Activated CD8-positive, alpha-beta memory T cell treated with anti-CD3 and anti-CD28 coated beads, Interleukin-2, amount 50 U/mL, for 24 hours (primary cell): ENCODE results near the gene RASAL2.
"Not testable (repeated sequence)": the region's sequence is repeated elsewhere in the genome, so short reads cannot be mapped to it uniquely, and the experiment has no call there.

Source experiments
- DNase-seq: peaks from one replicate; pipeline ENCODE4 v3.0.0-alpha.2; 2020; ENCODE audit errors: extremely low read depth

The RASAL2 gene

DNA sequence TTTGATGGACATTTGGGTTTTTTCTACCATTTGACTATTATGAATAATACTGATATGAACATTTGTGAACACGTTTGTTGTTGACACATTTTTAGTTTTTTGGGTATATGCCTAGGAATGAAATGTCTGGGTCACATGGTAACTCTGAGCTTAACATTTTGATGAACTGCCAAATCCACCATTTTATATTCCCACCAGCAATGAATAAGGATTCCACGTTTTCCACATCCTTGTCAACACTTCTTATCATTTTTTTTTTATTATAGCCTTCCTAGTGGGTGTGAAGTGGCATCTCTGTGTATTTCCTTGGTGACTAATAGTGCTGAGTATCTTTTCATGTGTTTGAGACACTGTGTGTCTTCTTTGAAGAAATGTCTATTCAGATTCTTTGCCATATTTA is 67.6 kb downstream of the RASAL2 start:
- no peak for DNase-seq

DNA sequence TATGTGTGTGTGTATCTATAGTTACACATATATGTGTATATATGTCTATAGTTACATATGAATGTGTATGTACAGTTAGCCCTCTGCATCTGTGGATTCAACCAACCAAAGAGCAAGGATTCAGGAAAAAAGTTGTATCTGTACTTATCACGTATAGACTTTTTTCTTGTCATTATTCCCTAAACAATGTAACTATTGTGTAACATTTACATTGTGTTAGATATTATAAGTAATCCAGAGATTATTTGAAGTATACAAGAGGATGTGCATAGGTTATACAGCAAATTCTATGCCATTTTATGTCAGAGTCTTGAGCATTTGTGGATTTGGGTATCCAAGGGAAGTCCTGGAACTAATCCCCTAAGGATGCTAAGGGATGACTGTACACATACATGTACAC is 71.3 kb downstream of the RASAL2 start:
- DNase-seq, result no peak

DNA sequence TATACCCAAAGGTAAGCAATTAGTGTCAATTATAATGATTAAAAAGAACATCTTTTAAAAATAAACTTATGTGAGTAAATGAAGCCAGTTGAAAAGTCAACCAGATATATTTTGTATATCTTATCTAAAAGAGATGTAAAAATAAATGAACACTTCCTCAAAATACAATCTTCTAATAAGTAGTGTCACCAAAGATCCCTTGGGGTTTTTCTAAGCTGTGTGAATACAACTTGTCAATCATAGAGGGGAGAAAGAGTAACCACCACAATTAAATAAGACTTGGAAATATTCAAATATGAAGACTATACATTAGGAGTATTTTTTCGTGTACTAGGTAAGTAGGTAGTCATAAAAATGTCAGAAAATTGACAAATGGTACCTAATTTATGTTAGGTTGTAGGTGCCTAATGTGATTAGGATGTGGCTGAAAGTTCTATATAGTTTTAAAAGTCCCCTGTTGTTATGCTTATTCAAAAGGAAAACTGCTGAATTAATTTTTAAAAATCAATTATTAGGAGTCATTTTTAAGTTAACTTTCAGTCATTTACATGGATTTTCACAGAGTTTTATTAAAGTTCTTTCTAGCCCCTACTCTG is 72.6 kb downstream of the RASAL2 start:
- DNase-seq, result no peak

GRCh38 chr1:178168536-178168935 is 74.6 kb downstream of the RASAL2 start:
- no peak for DNase-seq

DNA sequence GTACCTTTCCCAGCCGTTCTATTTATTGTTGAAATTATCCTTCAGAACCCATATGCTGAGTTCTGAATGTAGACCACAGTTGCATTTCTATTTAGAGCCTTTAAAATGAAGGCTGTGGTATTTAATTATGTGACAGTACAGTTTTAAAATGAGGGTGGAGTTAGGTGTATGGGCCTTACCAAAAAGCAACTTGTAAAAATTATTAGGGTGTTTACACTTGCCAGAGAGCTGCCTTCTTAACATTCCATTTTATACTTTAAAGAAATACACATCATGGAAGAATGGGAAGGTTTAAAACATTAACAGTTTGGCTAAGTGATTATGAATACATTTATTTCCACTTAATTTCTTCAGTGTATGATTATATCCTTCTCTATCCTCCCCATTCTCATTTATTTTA is 75.7 kb downstream of the RASAL2 start:
- DNase-seq, result no peak

DNA sequence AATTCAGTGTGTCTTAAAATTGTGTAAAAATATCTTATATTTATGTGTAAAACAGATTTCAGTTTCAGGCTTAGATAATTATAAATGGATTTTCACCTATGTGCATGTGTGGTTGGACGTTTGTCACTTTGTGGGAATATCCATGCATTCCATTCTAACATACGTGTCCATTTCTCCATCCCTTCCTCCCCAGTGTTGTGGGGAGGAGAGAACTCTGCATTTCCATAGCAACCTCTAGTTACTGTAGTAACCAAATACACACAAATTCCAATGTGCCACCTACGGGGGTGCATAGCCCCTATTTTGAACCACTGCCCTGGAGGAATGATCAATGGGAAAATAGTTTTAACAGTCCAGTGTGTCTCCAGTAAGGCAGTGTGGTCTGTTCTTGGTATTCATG is 79.0 kb downstream of the RASAL2 start:
- DNase-seq, result no peak

DNA sequence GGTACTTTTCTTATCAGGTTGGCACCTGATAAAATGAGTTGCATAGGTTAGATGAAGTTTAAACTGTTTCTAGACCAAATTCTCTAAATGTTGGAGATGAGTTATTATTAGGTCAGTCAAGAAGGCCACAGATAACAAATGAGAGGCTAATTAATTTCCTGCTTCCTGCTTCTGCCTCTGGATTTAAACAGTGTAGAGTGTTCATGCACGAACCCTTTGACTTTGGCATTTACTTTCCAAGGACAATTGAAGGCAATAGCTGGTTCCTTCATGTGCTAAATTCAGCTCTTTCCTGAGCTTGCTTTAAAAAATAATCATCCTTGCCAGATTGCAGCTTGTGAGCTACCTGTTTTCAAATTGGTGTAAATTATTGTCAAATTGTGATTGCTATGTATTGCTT is 80.6 kb downstream of the RASAL2 start:
- no peak for DNase-seq

GRCh38 chr1:178180405-178180804 is 86.5 kb downstream of the RASAL2 start:
- DNase-seq, result no peak

DNA sequence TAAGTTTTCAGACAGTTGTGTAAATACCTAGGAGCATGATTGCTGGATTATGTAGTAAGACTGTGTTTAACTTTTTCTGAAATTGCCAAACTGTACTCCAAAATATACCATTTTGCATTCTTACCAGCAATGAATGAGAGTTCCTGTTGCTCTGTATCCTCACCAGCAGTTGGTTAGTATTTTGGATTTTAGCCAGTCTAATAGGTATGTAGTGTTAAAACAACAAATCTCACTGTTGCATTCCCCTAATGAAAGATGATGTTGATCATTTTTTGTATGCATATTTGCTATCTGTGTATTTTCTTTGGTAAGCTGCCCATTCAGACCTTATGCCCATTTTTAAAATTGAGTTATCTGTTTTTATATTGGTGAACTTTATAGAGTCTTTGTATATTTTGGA is 89.9 kb downstream of the RASAL2 start:
- no peak for DNase-seq

DNA sequence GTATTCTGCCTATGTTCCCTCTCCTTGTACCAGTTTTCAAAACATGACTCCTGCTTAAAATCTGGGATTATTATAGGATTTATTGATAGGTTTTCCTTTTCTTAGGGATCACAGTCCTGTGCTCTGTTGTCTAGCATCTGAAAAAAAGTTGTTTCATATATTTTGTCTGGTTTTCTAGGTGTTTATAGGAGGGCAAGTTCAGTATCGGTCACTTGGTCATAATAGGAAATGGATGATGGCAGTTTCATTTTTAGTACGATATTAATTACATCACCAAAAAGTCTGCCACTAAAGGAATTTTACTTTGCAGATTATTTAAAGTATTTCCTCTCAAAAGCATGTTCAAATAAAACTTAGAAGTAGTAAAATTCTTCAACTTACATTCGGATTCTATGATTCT is 94.4 kb downstream of the RASAL2 start:
- no peak for DNase-seq

DNA sequence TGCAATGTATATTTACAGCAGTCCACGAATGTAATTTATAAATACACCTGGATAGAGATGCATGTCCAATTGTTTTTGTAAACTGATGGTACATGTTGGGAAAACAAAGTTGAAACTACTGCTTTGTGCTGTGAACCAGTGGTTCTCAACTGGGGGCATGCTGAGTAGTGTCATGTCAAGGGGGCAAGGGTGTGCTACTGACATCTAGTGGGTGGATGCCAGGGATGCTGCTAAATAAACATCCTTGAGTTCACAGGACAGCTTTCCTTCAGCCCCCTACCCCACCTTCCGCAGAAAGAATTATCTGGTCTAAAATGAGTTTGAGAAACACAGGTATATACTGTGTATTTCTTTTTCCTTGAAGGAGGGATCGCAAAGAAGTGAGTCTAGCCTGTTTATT is 95.9 kb downstream of the RASAL2 start:
- DNase-seq, result no peak

DNA sequence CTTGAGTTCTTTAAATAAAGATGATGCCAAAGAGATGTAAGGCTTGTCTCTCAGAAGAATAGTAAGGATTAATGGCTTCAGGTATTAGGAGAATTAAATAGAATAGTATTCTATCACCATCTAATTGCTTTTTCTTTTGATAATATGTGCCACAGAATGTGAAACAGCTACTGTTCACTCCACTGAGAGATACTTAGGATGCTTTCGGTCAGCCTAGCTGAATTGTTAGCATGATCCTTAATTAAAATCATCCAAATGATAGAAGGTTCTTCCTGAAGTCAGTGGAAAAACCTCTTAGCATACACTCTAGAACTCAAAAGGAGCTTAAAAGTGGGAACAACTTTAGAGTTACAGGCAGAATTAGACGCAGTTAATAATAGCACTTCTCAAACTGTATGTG is 97.0 kb downstream of the RASAL2 start:
- DNase-seq, result no peak

GRCh38 chr1:178192686-178193085 is 98.8 kb downstream of the RASAL2 start:
- DNase-seq, result no peak

- no peak for DNase-seq
Measured at GRCh38 chr1:178196631-178197030, 102.7 kb downstream of the RASAL2 start.

- DNase-seq, result not testable (repeated sequence)
Measured at GRCh38 chr1:178202095-178202494, 108.2 kb downstream of the RASAL2 start.

- DNase-seq, result not testable (repeated sequence)
Measured at GRCh38 chr1:178202546-178202945, 108.6 kb downstream of the RASAL2 start.

GRCh38 chr1:178208269-178208856 is 114.5 kb downstream of the RASAL2 start:
- not testable (repeated sequence) for DNase-seq

DNA sequence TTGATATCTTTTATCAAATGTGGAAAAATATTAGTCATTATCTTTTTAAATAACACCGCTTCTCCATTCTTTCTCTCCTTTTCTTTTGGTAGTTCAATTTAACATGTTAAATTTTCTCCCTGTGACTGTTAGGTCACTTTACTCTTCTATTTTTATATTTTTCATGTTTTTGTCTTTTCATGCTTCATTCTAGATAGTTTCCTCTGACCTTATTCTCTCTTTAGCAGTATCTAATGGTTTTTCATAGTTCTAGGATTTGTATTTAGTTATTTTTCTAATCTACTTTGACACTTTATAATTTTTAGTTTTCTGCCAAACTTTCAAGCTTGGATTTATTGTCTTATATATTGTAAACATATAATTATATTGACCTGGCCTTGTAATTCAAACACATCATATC is 116.0 kb downstream of the RASAL2 start:
- DNase-seq, result no peak

GRCh38 chr1:178218550-178218949 is 124.6 kb downstream of the RASAL2 start:
- DNase-seq, result no peak

DNA sequence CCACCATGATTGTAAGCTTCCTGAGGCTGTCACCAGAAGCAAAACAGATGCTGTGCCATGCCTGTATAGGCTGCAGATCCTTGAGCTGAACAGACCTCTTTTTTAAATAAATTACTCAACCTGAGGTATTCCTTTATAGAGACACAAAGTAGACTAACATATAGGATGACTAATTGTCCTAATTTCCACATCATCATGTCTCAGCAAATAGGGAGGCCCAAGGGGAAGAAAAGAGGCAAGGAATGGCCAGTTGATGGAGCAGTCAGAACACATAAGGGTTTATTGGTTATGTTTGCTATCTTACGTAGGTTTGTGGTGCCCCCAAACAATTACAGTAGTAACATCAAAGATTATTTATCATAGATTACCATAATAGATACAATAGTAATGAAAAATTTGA is 126.2 kb downstream of the RASAL2 start:
- no peak for DNase-seq

GRCh38 chr1:178223289-178223688 is 129.4 kb downstream of the RASAL2 start:
- DNase-seq, result no peak

DNA sequence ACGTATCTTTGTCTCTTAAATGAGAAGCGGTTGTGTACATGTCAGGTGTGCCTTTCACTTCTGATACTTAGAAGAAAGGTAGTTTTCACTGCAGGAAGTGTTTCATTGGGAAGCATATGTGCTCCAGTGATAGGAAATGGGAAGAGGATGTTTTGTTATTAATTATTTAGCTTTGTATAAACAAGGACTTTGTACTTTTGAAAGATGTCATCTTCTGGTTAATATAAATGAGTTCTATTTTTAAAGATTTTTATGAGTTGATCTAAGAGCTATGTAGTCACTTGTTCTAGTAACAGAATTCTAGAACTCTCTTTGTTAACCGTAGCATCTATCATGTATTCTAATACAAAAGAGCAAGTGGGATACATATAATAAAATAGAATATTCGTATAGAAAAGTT is 130.5 kb downstream of the RASAL2 start:
- DNase-seq, result no peak

DNA sequence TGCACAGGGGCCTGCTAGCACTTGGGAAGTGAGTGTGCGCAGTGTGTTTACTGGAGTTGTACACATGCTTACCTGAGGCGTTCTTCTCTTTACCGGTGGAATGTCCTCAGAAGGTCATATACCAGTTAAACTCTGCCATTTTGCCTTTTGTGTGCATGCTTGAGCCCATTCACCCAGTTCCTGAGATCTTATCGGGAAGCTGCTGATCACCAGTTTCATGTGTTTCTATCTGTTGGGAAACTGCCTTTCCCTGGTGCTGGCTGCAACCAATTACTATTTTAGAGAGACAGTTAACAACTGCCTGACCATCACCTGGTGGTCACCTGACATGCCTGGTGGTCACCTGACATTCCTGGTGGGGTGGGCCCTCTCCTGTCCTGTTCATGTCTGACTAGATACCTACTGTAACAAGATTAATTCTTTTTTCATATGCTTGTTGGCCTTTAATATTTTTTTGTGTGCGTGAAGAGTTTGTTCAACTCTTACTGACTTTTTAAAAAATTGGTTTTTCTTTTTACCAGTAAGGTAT is 137.0 kb downstream of the RASAL2 start:
- no peak for DNase-seq

- DNase-seq, result no peak
Measured at GRCh38 chr1:178232108-178232507, 138.2 kb downstream of the RASAL2 start.
